Measurements from ENCODE around the gene FHIP1A.

- TF ChIP-seq CTCF (IDR thresholded peaks at IDR 0.05): no peak
- no peak for TF ChIP-seq POLR2A (IDR thresholded peaks at IDR 0.05)
Observed at GRCh38 chr4:151418385-151418784, 9.4 kb downstream of the FHIP1A start.

Measured in testis (tissue), 2 donors.